Small intestine (tissue), 7 donors: ENCODE data around the gene CRY1. TPM values are rescaled to one million over a fixed set of nuclear protein-coding genes. Genes with fewer than 3 reads are reported as not detected.

Experiments used
- DNase-seq, 2 donors: peaks; one replicate each; pipeline versions ENCODE4 v3.0.0 to v3.0.0-alpha.2; 2013
- FAIRE-seq: peaks from 2 replicates; lab custom pipeline; 2012; peaks lifted over from hg19 to GRCh38; lab: Jason Lieb, UNC
- H3K27ac ChIP-seq, 3 donors: one replicate each; pipeline ENCODE4 v1.5.1; 2013; ENCODE audit warnings: low read length in 2 of 3, mild to moderate bottlenecking in 2 of 3, control low read depth in 1 of 3, inconsistent platforms in 1 of 3, low read depth in 1 of 3, moderate library complexity in 1 of 3
- H3K27me3 ChIP-seq, 3 donors: one replicate each; pipeline ENCODE4 v1.6.1; 2013; ENCODE audit warnings: low read length in 3 of 3, inconsistent platforms in 1 of 3; ENCODE audit not compliant: control insufficient read depth in 3 of 3, insufficient read depth in 3 of 3
- H3K36me3 ChIP-seq, 3 donors: one replicate each; pipeline ENCODE4 v1.6.1; 2013; ENCODE audit warnings: low read length in 3 of 3, inconsistent platforms in 1 of 3, low read depth in 1 of 3, mild to moderate bottlenecking in 1 of 3, moderate library complexity in 1 of 3; ENCODE audit not compliant: control insufficient read depth in 3 of 3, insufficient read depth in 2 of 3
- H3K4me1 ChIP-seq, 3 donors: one replicate each; pipeline ENCODE4 v1.6.1; 2013; ENCODE audit warnings: low read length in 2 of 3, inconsistent platforms in 1 of 3, low read depth in 1 of 3, mild to moderate bottlenecking in 1 of 3, moderate library complexity in 1 of 3; ENCODE audit not compliant: control insufficient read depth in 3 of 3, insufficient read depth in 2 of 3
- H3K4me3 ChIP-seq, 3 donors: one replicate each; pipeline ENCODE4 v1.5.1; 2013; ENCODE audit warnings: low read length in 3 of 3, control low read depth in 1 of 3, inconsistent platforms in 1 of 3, low read depth in 1 of 3, mild to moderate bottlenecking in 1 of 3, moderate library complexity in 1 of 3
- H3K9me3 ChIP-seq, 2 donors: one replicate each; pipeline ENCODE4 v1.6.1; 2013; ENCODE audit warnings: low read depth in 1 of 2, low read length in 1 of 2; ENCODE audit not compliant: control insufficient read depth in 2 of 2, insufficient read depth in 1 of 2
- WGBS, 3 donors: extraction: QIAGEN DNeasy Blood & Tissue Kit; methylation state at CpG; one replicate each; pipeline ENCODE4 v1.1.7; 2013; 5-methylcytosine and 5-hydroxymethylcytosine counted together
- polyA plus RNA-seq, 4 donors: library from polyadenylated mRNA; stranded (reverse) in 3 of 4; unstranded in 1 of 4; fragments of 200-250 nt in 3 of 4; fragments of 120-200 nt in 1 of 4; gene quantifications; one replicate each; pipeline versions ENCODE4 v1.2.1 to v1.2.3, GENCODE V29; 2013
- donor health status: healthy with polysubstance abuse.
- donor health status: control.
- donor health status: control.
- donor health status: Bipolar disorder and iron deficiency.
- donor health status: healthy.

Gene CRY1
- polyA plus RNA-seq, 4 donors: 8.1 to 17.4 (median 11.1) TPM

GRCh38 chr12:107130830-107131611 lies 37.7 kb upstream of the CRY1 start:
- WGBS, 3 donors: 73 to 82% (median 81%) methylated on average over 6 of the region's 6 CpGs
- Histone ChIP-seq H3K9me3 (no peaks in the 10 kb centered on the region), H3K4me1 (peaks cover 0 to 2% (median 0%) of the 10 kb centered on the region in 3 donors), H3K27me3 (no peaks in the 10 kb centered on the region), H3K4me3 (no peak overlapping the region), H3K36me3 (no peaks in the 10 kb centered on the region), H3K27ac (no peak overlapping the region)
- no peak for DNase-seq
- no peak for FAIRE-seq

- H3K27ac ChIP-seq: no peak overlapping the region
- DNase-seq (no peak), FAIRE-seq (no peak)
- no peak overlapping the region for H3K4me3 ChIP-seq
- H3K9me3 ChIP-seq: no peaks in the 10 kb centered on the region
- peaks cover 0 to 2% (median 0%) of the 10 kb centered on the region in 3 donors for H3K4me1 ChIP-seq
- 73 to 79% (median 74%) methylated on average over 7 of the region's 7 CpGs for WGBS, 3 donors
- no peaks in the 10 kb centered on the region for H3K27me3 ChIP-seq
- H3K36me3 ChIP-seq: no peaks in the 10 kb centered on the region
Observed at GRCh38 chr12:107129315-107129930, 36.1 kb upstream of the CRY1 start.

GRCh38 chr12:107127482-107128430 lies 34.4 kb upstream of the CRY1 start:
- peak in 1 of 2 donors; percentile 76 for DNase-seq
- 35 to 59% (median 40%) methylated on average over 6 of the region's 6 CpGs for WGBS, 3 donors
- no peaks in the 10 kb centered on the region for H3K27me3 ChIP-seq
- H3K4me3 ChIP-seq: no peak overlapping the region
- H3K4me1 ChIP-seq: peaks cover 0 to 2% (median 0%) of the 10 kb centered on the region in 3 donors
- no peak overlapping the region for H3K27ac ChIP-seq
- FAIRE-seq: no peak
- H3K9me3 ChIP-seq: peaks cover 0 to 3% of the 10 kb centered on the region in 2 donors
- H3K36me3 ChIP-seq: no peaks in the 10 kb centered on the region

- Histone ChIP-seq H3K27ac (no peak overlapping the region), H3K9me3 (peaks cover 0 to 3% of the 10 kb centered on the region in 2 donors), H3K4me3 (no peak overlapping the region), H3K27me3 (no peaks in the 10 kb centered on the region), H3K36me3 (no peaks in the 10 kb centered on the region), H3K4me1 (peaks cover 0 to 2% (median 0%) of the 10 kb centered on the region in 3 donors)
- FAIRE-seq (no peak), DNase-seq (no peak)
- WGBS, 3 donors: 67 to 74% (median 71%) methylated on average over 5 of the region's 5 CpGs
Observed at GRCh38 chr12:107126796-107127481, 33.6 kb upstream of the CRY1 start.

GRCh38 chr12:107125833-107126232 lies 32.5 kb upstream of the CRY1 start:
- 28 to 67% (median 49%) methylated on average over 3 of the region's 3 CpGs for WGBS, 3 donors
- H3K27ac ChIP-seq: no peak overlapping the region
- H3K4me1 ChIP-seq: peaks cover 0 to 2% (median 0%) of the 10 kb centered on the region in 3 donors
- H3K9me3 ChIP-seq: peaks cover 0 to 3% of the 10 kb centered on the region in 2 donors
- peak in 1 of 2 donors; percentile 57 for DNase-seq
- no peak for FAIRE-seq
- no peak overlapping the region for H3K4me3 ChIP-seq
- H3K27me3 ChIP-seq: peaks cover 0 to 3% (median 0%) of the 10 kb centered on the region in 3 donors
- no peaks in the 10 kb centered on the region for H3K36me3 ChIP-seq

GRCh38 chr12:107122452-107122958 lies 29.2 kb upstream of the CRY1 start:
- H3K9me3 ChIP-seq: peaks cover 0 to 3% of the 10 kb centered on the region in 2 donors
- DNase-seq (peak in 1 of 2 donors; percentile 85), FAIRE-seq (no peak)
- no peak overlapping the region for H3K27ac ChIP-seq
- peaks cover 0 to 3% (median 0%) of the 10 kb centered on the region in 3 donors for H3K27me3 ChIP-seq
- H3K4me1 ChIP-seq: peaks cover 0 to 5% (median 0%) of the 10 kb centered on the region in 3 donors
- H3K36me3 ChIP-seq: no peaks in the 10 kb centered on the region
- 8 to 47% (median 15%) methylated on average over 3 of the region's 3 CpGs for WGBS, 3 donors
- H3K4me3 ChIP-seq: no peak overlapping the region

- H3K27ac ChIP-seq: no peak overlapping the region
Observed at GRCh38 chr12:107119091-107119490, 25.7 kb upstream of the CRY1 start.

More at GRCh38 chr12:107119091-107119490, 25.7 kb upstream of the CRY1 start:
- DNase-seq: peak in 1 of 2 donors; percentile 63
- peaks cover 0 to 4% (median 0%) of the 10 kb centered on the region in 3 donors for H3K4me1 ChIP-seq
- FAIRE-seq: no peak
- H3K27me3 ChIP-seq: peaks cover 0 to 3% (median 0%) of the 10 kb centered on the region in 3 donors
- no peak overlapping the region for H3K4me3 ChIP-seq
- H3K36me3 ChIP-seq: no peaks in the 10 kb centered on the region
- H3K9me3 ChIP-seq: peaks cover 0 to 3% of the 10 kb centered on the region in 2 donors
- 33 to 60% (median 43%) methylated on average over 3 of the region's 3 CpGs for WGBS, 3 donors
